Measurements from ENCODE around the gene QKI. TPM values are rescaled to one million over a fixed set of nuclear protein-coding genes. Genes with fewer than 3 reads are reported as not detected.

Gene QKI
- total and polyA plus RNA-seq, 8 donors: 136 to 195 (median 158) TPM

- Histone ChIP-seq H3K4me1 (no peaks in the 10 kb centered on the region), H3K4me3 (no peak overlapping the region), H3K27me3 (no peaks in the 10 kb centered on the region), H3K27ac (no peak overlapping the region), H3K36me3 (no peaks in the 10 kb centered on the region), H3K9me3 (peaks cover 0 to 17% of the 10 kb centered on the region in 2 donors)
- no peak for DNase-seq
- intact Hi-C loops (cut with DNase I): no loop called here
- no peak for TF ChIP-seq CTCF (IDR thresholded peaks at IDR 0.05)
- ATAC-seq: no peak
Measured at GRCh38 chr6:163596174-163596573, 181.7 kb downstream of the QKI start.

GRCh38 chr6:163599136-163599535 is 184.6 kb downstream of the QKI start:
- Histone ChIP-seq H3K27ac (no peak overlapping the region), H3K36me3 (no peaks in the 10 kb centered on the region), H3K27me3 (no peaks in the 10 kb centered on the region), H3K9me3 (no peaks in the 10 kb centered on the region), H3K4me3 (no peak overlapping the region), H3K4me1 (no peaks in the 10 kb centered on the region)
- intact Hi-C loops (cut with DNase I): no loop called here
- ATAC-seq (no peak), DNase-seq (no peak)
- no peak for TF ChIP-seq CTCF (IDR thresholded peaks at IDR 0.05)

GRCh38 chr6:163599684-163600083 is 185.2 kb downstream of the QKI start:
- Histone ChIP-seq H3K27ac (no peak overlapping the region), H3K36me3 (no peaks in the 10 kb centered on the region), H3K27me3 (no peaks in the 10 kb centered on the region), H3K4me1 (no peaks in the 10 kb centered on the region), H3K9me3 (no peaks in the 10 kb centered on the region), H3K4me3 (no peak overlapping the region)
- ATAC-seq: no peak
- DNase-seq: no peak
- intact Hi-C loops (cut with DNase I): no loop called here
- TF ChIP-seq CTCF (IDR thresholded peaks at IDR 0.05): no peak

- DNase-seq (no peak), ATAC-seq (no peak)
- H3K36me3 ChIP-seq: no peaks in the 10 kb centered on the region
- no peak for TF ChIP-seq CTCF (IDR thresholded peaks at IDR 0.05)
- no peaks in the 10 kb centered on the region for H3K4me1 ChIP-seq
- no peak overlapping the region for H3K27ac ChIP-seq
- intact Hi-C loops (cut with DNase I): no loop called here
- H3K9me3 ChIP-seq: peaks cover 0 to 3% of the 10 kb centered on the region in 2 donors
- H3K4me3 ChIP-seq: no peak overlapping the region
- no peaks in the 10 kb centered on the region for H3K27me3 ChIP-seq
Measured at GRCh38 chr6:163600331-163600730, 185.8 kb downstream of the QKI start.

- Histone ChIP-seq H3K4me3 (no peak overlapping the region), H3K9me3 (peaks cover 0 to 6% of the 10 kb centered on the region in 2 donors), H3K4me1 (no peaks in the 10 kb centered on the region), H3K27me3 (no peaks in the 10 kb centered on the region), H3K36me3 (no peaks in the 10 kb centered on the region), H3K27ac (no peak overlapping the region)
- no peak for TF ChIP-seq CTCF (IDR thresholded peaks at IDR 0.05)
- ATAC-seq (no peak), DNase-seq (no peak)
- intact Hi-C loops (cut with DNase I): no loop called here
Measured at GRCh38 chr6:163600781-163601180, 186.3 kb downstream of the QKI start.
